Dendritic cell treated with granulocyte-macrophage colony-stimulating factor and Interleukin-4, amounts not matched to agents 40 ng/mL and 50 ng/mL, for 4 days (primary cell): Measurements from ENCODE around the gene SCML1.
"Not testable (repeated sequence)": the region's sequence is repeated elsewhere in the genome, so short reads cannot be mapped to it uniquely, and the experiment has no call there.

ENCODE experiments used
- H3K27ac Mint-ChIP-seq: one replicate; pipeline ENCODE4 v1.8.0; 2022; ENCODE audit warnings: mild to moderate bottlenecking, mixed read lengths
- H3K27me3 Mint-ChIP-seq: one replicate; pipeline ENCODE4 v1.8.0; 2022; ENCODE audit warnings: mild to moderate bottlenecking, mixed read lengths
- H3K36me3 Mint-ChIP-seq: one replicate; pipeline ENCODE4 v1.8.0; 2022; ENCODE audit warnings: low read depth, mixed read lengths
- H3K4me1 Mint-ChIP-seq: one replicate; pipeline ENCODE4 v1.8.0; 2022; ENCODE audit warnings: low read depth, mixed read lengths
- H3K4me3 Mint-ChIP-seq: one replicate; pipeline ENCODE4 v1.8.0; 2022; ENCODE audit warnings: mild to moderate bottlenecking, moderate library complexity, mixed read lengths
- H3K9me3 Mint-ChIP-seq: one replicate; pipeline ENCODE4 v1.8.0; 2022; ENCODE audit warnings: mixed read lengths
- intact Hi-C: fragments of 100-400 bp; cut with micrococcal nuclease; formaldehyde crosslinking; loops from one replicate; pipeline ENCODE4 v1.15.0; 2022

SCML1 gene

DNA sequence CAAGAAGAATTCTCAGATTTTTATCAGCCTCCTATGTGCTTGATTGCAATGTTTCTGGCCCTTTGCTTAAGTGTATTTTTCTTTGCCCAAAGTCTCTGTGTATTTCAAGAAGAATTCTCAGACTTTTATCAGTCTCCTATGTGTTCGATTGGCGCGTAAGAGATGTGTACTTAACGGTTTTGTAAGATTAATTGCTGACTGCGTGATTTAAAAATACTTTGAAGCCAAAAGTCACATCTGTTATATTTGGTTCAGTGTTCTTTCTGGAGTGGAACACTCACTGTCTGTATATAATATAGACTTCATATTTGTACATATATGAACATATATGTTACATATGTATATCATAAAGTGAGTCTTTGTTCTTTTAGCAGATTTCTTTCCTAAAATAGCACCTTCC lies 11.4 kb downstream of the SCML1 start:
- H3K4me3 Mint-ChIP-seq = no peak overlapping the region
- no peaks in the 10 kb centered on the region for H3K9me3 Mint-ChIP-seq
- no peak overlapping the region for H3K27ac Mint-ChIP-seq
- no peaks in the 10 kb centered on the region for H3K27me3 Mint-ChIP-seq
- H3K4me1 Mint-ChIP-seq = no peaks in the 10 kb centered on the region
- intact Hi-C loops = no loop called here
- peaks cover 20% of the 10 kb centered on the region for H3K36me3 Mint-ChIP-seq

DNA sequence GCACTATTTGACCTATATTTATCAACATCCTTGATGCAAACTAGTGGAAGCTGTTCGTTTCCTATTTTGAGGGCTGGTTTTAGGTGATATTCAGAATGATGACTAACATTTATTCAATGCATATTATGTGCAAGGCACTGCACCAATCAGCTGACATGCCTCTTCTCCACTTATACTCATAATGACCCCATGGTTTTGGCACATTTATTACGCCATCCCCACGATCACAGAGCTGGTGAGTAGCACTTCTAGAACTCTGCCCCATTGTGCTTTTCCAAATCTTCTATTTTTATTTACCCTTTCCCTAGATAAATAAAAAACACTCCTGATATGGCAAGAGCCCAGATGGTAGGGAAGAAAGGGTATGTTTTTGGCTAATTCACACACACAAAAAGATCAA lies 13.1 kb downstream of the SCML1 start:
- Mint-ChIP-seq H3K4me3 (no peak overlapping the region), H3K4me1 (no peaks in the 10 kb centered on the region), H3K27ac (no peak overlapping the region), H3K27me3 (no peaks in the 10 kb centered on the region), H3K9me3 (no peaks in the 10 kb centered on the region), H3K36me3 (peaks cover 20% of the 10 kb centered on the region)
- intact Hi-C loops = no loop called here

DNA sequence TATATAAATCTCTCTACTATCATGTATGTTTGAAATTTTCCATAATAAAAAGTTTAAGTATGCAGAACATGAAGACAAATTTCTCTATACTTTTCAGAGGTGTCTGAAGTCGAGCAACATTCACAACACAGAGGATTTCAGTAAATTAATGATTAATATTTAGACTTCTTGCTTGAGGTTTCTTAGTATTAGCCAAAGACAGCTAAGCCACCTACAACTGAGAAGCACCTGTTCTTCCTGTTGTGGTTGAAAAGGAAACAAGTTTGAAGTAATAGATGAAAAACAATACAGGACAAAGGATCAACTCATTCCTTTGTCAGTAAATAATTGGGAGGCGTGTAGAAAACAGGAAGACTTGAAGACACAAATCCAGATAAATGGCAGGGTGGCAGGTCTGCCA lies 21.1 kb downstream of the SCML1 start:
- no peak overlapping the region for H3K27ac Mint-ChIP-seq
- H3K4me1 Mint-ChIP-seq = no peaks in the 10 kb centered on the region
- H3K9me3 Mint-ChIP-seq = no peaks in the 10 kb centered on the region
- H3K4me3 Mint-ChIP-seq = no peak overlapping the region
- intact Hi-C loops = no loop called here
- H3K27me3 Mint-ChIP-seq = no peaks in the 10 kb centered on the region
- H3K36me3 Mint-ChIP-seq = no peaks in the 10 kb centered on the region

DNA sequence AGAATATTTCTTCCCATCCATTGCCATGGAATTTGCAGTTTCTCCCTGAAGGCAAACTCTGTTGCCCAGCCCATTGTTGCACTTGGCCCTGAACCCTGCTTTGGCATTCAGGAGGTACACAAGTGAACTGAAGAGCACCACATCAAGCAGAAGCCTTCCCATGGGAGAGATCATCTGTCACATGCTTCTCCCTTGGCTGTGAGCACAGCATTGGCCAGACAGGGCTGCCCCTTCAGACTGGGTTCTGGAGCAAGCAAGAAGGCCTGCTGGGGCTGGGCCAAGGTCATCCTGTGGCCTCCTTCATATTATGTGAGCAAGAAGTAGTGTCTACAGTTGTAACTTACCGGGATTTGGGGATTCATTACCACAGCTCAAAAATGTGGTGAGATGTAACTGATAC lies 22.7 kb downstream of the SCML1 start:
- no peaks in the 10 kb centered on the region for H3K4me1 Mint-ChIP-seq
- no peaks in the 10 kb centered on the region for H3K9me3 Mint-ChIP-seq
- intact Hi-C loops = no loop called here
- no peaks in the 10 kb centered on the region for H3K27me3 Mint-ChIP-seq
- H3K27ac Mint-ChIP-seq = no peak overlapping the region
- no peaks in the 10 kb centered on the region for H3K36me3 Mint-ChIP-seq
- H3K4me3 Mint-ChIP-seq = no peak overlapping the region

DNA sequence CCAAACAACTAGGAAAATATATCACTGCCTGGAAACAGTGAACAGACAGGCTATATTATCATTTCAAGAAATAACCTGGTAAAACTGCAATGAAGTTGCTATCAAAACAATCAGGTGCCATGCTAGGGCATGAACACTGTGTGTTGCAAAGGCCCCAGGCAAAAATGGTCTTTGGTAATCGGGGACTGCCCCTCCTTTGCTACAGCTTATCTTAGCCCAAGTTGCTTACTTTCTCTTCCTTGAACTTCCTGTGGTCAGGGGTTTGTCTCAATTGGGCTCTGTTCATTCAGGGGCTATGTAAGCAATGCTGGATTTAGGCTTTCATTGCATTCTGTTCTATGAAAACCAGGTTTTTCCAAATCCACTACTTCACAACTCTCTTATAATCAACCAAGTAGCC lies 30.4 kb downstream of the SCML1 start:
- intact Hi-C loops = no loop called here
- no peak overlapping the region for H3K4me3 Mint-ChIP-seq
- no peaks in the 10 kb centered on the region for H3K9me3 Mint-ChIP-seq
- no peaks in the 10 kb centered on the region for H3K36me3 Mint-ChIP-seq
- no peaks in the 10 kb centered on the region for H3K4me1 Mint-ChIP-seq
- no peaks in the 10 kb centered on the region for H3K27me3 Mint-ChIP-seq
- no peak overlapping the region for H3K27ac Mint-ChIP-seq

DNA sequence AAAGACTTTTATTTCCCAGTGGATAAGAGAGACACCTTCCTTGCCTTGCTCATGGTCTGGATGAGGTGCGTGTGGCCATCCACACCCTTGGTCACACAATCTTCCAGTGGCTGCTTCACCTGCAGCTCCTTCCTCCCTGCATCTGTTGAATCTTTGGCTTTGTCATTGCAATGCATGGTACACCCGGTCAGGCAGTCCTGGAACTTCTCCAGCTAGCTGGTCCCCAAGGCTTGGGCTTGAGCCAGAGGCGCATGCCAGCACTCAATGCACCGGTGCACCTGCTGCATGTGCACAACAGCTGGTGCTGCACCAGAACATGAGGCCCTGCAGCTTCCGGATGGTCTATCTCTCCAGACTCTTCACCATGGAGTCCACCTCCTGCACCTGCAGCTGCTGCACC lies 31.7 kb downstream of the SCML1 start:
- no peak overlapping the region for H3K4me3 Mint-ChIP-seq
- H3K36me3 Mint-ChIP-seq = no peaks in the 10 kb centered on the region
- H3K4me1 Mint-ChIP-seq = no peaks in the 10 kb centered on the region
- intact Hi-C loops = no loop called here
- no peak overlapping the region for H3K27ac Mint-ChIP-seq
- no peaks in the 10 kb centered on the region for H3K27me3 Mint-ChIP-seq
- H3K9me3 Mint-ChIP-seq = no peaks in the 10 kb centered on the region

DNA sequence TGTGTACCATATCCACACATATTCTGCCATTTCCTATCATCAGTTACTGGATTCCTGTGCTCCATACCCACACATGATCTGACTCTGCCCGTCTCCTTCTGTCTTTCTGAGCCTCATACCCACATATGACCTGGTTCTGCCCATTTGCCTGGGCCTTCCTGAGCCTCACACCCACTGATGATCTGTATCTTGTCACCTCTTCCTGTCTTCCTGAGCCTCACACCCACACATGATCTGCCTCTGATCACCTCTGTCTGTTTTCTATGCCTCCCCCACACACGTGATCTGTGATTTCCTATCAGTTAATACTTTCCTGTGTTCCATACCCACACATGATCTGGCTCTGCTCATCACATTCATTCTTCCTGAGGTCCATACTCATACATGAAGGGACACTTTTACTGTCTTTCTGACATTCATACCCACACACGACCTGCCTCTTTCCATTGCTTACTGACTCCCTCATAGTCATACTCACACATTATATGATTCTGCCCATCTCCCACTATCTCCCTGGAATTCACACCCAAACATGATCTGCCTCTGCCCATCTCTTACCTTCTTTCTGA lies 32.5 kb downstream of the SCML1 start:
- H3K4me1 Mint-ChIP-seq = no peaks in the 10 kb centered on the region
- H3K9me3 Mint-ChIP-seq = no peaks in the 10 kb centered on the region
- intact Hi-C loops = no loop called here
- no peak overlapping the region for H3K27ac Mint-ChIP-seq
- H3K36me3 Mint-ChIP-seq = no peaks in the 10 kb centered on the region
- H3K27me3 Mint-ChIP-seq = no peaks in the 10 kb centered on the region
- no peak overlapping the region for H3K4me3 Mint-ChIP-seq

DNA sequence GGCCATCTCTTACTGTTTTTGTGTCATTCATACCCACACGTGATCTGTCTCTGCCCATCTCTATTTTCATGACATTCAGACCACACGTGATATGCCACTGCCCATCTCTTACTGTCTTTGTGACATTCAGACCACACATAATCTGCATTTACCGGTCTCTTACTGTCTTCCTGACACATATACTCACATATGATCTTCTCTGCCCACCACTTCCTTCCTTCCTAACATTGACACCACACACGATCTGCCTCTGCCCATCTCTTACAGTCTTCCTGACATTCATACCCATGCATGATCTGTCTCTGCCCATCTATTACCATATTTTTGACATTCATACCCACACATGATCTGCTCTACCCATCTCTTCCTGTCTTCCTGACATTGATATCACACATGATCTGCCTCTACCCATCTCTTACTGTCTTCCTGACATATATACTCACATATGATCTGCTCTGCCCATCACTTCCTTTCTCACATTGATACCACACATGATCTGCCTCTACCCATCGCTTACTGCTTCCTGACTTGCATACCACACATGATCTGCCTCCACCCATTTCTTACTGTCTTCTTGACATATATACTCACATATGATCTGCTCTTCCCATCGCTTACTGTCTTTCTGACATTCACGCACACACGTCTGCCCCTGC lies 36.1 kb downstream of the SCML1 start:
- intact Hi-C loops = no loop called here
- no peaks in the 10 kb centered on the region for H3K9me3 Mint-ChIP-seq
- no peaks in the 10 kb centered on the region for H3K27me3 Mint-ChIP-seq
- no peak overlapping the region for H3K27ac Mint-ChIP-seq
- H3K4me1 Mint-ChIP-seq = peaks cover 16% of the 10 kb centered on the region
- H3K4me3 Mint-ChIP-seq = no peak overlapping the region
- H3K36me3 Mint-ChIP-seq = no peaks in the 10 kb centered on the region

DNA sequence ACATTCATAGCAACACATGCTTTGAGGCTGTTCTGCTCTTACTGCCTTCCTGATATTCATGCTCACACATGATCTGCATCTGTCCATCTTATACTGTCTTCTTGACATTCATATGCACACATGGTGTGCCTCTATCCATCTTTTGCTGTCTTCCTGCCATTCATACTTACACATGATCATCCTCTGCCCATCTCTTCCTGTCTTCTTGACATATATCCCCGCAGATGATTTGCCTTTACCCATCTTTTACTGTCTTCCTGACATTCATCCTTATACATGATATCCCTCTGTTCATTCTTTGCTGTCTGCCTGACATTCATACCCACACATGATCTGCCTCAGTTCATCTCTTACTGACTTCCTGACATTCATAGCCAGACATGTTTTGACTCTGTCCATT lies 36.8 kb downstream of the SCML1 start:
- Mint-ChIP-seq H3K9me3 (no peaks in the 10 kb centered on the region), H3K27me3 (no peaks in the 10 kb centered on the region), H3K27ac (no peak overlapping the region), H3K4me1 (peaks cover 23% of the 10 kb centered on the region), H3K4me3 (no peak overlapping the region), H3K36me3 (no peaks in the 10 kb centered on the region)
- intact Hi-C loops = no loop called here

DNA sequence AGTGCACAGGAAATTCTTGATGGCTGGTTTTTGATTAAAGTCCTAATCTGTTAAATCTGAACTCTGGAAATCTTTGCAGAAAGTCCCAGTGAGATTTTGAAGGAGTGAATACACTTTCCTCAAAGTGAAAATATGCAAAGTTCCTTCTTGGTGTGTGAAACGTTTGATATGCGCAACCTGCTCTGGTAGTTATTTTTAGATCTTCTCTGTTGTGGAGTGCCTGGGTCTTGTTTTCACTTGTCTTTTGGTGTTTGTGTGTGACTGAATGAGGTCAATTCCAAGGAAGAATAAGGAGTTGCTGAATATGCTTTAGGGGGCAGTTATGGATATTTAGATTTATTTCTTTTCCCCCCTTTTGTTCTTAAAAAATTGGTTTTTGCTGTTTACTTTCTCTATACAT lies 41.7 kb downstream of the SCML1 start:
- Mint-ChIP-seq H3K4me3 (no peak overlapping the region), H3K9me3 (no peaks in the 10 kb centered on the region), H3K27me3 (no peaks in the 10 kb centered on the region), H3K36me3 (no peaks in the 10 kb centered on the region), H3K4me1 (peaks cover 25% of the 10 kb centered on the region), H3K27ac (no peak overlapping the region)
- intact Hi-C loops = no loop called here

DNA sequence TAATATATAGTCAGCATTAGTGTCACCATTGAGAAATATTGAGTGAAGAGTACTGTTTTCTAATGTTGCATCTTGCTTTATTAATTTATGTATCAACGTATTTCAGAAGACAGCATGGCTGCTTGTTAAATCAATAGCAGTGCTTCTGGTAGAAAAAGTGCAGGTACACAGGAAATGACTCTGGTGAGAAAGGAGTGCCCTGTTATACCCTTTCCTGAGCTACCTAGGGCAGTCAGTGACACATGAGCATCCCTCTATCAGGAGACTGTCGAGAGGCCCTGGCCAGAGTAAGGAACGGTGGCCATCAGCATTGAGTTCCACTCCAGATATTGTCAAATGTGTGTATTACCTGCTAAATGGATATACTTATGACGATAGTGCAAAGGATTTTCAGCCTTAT lies 42.1 kb downstream of the SCML1 start:
- H3K9me3 Mint-ChIP-seq = no peaks in the 10 kb centered on the region
- peaks cover 25% of the 10 kb centered on the region for H3K4me1 Mint-ChIP-seq
- no peak overlapping the region for H3K27ac Mint-ChIP-seq
- no peaks in the 10 kb centered on the region for H3K36me3 Mint-ChIP-seq
- H3K4me3 Mint-ChIP-seq = no peak overlapping the region
- H3K27me3 Mint-ChIP-seq = no peaks in the 10 kb centered on the region
- intact Hi-C loops = no loop called here

DNA sequence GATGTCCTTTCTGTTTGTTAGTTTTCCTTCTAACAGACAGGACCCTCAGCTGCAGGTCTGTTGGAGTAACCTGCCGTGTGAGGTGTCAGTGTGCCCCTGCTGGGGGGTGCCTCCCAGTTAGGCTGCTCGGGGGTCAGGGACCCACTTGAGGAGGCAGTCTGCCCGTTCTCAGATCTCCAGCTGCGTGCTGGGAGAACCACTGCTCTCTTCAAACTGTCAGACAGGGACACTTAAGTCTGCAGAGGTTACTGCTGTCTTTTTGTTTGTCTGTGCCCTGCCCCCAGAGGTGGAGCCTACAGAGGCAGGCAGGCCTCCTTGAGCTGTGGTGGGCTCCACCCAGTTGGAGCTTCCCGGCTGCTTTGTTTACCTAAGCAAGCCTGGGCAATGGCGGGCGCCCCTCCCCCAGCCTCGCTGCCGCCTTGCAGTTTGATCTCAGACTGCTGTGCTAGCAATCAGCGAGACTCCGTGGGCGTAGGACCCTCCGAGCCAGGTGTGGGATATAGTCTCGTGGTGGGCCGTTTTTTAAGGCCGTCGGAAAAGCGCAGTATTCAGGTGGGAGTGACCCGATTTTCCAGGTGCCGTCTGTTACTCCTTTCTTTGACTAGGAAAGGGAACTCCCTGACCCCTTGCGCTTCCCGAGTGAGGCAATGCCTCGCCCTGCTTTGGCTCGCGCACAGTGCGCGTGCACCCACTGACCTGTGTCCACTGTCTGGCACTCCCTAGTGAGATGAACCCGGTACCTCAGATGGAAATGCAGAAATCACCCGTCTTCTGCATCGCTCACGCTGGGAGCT lies 49.5 kb downstream of the SCML1 start:
- H3K4me3 Mint-ChIP-seq, intact Hi-C loops, H3K27ac Mint-ChIP-seq, H3K36me3 Mint-ChIP-seq, H3K9me3 Mint-ChIP-seq, H3K27me3 Mint-ChIP-seq, H3K4me1 Mint-ChIP-seq: not testable (repeated sequence)

DNA sequence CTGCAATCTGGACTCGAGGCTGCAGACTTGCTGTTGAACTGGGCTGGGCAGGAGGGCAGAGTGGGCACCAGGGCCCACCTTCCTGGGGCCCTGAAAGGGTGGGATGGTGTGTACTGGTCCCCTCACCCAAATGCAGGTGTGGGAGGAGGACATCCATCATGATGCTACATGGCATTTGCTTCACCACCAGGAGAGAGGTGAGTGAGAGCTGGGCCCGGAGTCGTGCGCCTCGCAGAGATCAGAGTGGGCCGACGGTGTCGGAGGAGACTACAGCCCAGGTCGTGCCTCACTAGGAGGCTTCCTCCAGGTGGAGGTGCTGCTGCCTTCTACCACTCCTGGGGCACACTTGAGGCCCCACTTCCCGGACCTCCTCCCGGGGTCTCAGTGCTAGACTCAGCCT lies 50.3 kb downstream of the SCML1 start:
- no peaks in the 10 kb centered on the region for H3K36me3 Mint-ChIP-seq
- no peaks in the 10 kb centered on the region for H3K9me3 Mint-ChIP-seq
- peaks cover 7% of the 10 kb centered on the region for H3K27me3 Mint-ChIP-seq
- intact Hi-C loops = no loop called here
- H3K4me1 Mint-ChIP-seq = no peaks in the 10 kb centered on the region
- H3K4me3 Mint-ChIP-seq = no peak overlapping the region
- no peak overlapping the region for H3K27ac Mint-ChIP-seq

DNA sequence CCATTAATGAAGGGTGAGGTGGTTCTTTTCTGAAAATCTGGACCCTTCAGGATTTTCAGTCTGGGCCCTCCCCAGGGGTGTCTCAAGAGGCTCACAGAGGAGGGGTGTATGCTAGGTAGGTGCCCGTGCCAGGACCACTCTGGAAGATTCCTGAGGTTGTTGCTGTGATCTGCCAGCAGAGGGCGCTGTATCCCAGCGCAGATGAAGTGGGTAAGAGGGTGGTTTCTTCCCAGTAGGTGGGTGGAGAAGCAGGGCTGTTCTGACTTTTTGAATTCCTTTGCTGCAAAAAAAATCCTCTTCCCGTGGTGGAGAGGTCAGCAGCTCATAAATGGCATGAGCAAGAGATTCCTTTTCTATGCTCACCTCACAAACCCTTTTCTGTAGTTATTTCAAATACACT lies 51.1 kb downstream of the SCML1 start:
- intact Hi-C loops = loop anchor here (2.0 kb wide), 1 partner anchor 588 kb away; no protein-coding TSS in a partner anchor
- peaks cover 9% of the 10 kb centered on the region for H3K27me3 Mint-ChIP-seq
- no peak overlapping the region for H3K27ac Mint-ChIP-seq
- H3K4me3 Mint-ChIP-seq = no peak overlapping the region
- H3K36me3 Mint-ChIP-seq = no peaks in the 10 kb centered on the region
- H3K9me3 Mint-ChIP-seq = no peaks in the 10 kb centered on the region
- H3K4me1 Mint-ChIP-seq = no peaks in the 10 kb centered on the region
